Measurements from ENCODE around the gene FRG2. TPM values are rescaled to one million over a fixed set of nuclear protein-coding genes. Genes with fewer than 3 reads are reported as not detected.
"Not testable (repeated sequence)": the region's sequence is repeated elsewhere in the genome, so short reads cannot be mapped to it uniquely, and the experiment has no call there.

Gene FRG2
- total RNA-seq, 2 experiments from 2014 or later, result not detected

- Mint-ChIP-seq H3K4me1 (ENCODE audit: low read depth) (no peaks in the 10 kb centered on the region), H3K4me3 (no peak overlapping the region), H3K9me3 (peaks cover 2% of the 10 kb centered on the region), H3K27me3 (no peaks in the 10 kb centered on the region), H3K36me3 (ENCODE audit: low read depth) (no peaks in the 10 kb centered on the region), H3K27ac (no peak overlapping the region)
- H3K27ac ChIP-seq (ENCODE audit: low read depth in 1 of 2, low read length in 2 of 2), result no peak overlapping the region
- intact Hi-C loops (cut with DNase I, micrococcal nuclease), result no loop called here
- H3K27me3 ChIP-seq (ENCODE audit: control insufficient read depth in 1 of 2, insufficient read depth in 2 of 2, low read length in 2 of 2), result no peaks in the 10 kb centered on the region
- H3K4me1 ChIP-seq (ENCODE audit: insufficient read depth, low read length), result no peaks in the 10 kb centered on the region
- TF ChIP-seq, protein P1, sequence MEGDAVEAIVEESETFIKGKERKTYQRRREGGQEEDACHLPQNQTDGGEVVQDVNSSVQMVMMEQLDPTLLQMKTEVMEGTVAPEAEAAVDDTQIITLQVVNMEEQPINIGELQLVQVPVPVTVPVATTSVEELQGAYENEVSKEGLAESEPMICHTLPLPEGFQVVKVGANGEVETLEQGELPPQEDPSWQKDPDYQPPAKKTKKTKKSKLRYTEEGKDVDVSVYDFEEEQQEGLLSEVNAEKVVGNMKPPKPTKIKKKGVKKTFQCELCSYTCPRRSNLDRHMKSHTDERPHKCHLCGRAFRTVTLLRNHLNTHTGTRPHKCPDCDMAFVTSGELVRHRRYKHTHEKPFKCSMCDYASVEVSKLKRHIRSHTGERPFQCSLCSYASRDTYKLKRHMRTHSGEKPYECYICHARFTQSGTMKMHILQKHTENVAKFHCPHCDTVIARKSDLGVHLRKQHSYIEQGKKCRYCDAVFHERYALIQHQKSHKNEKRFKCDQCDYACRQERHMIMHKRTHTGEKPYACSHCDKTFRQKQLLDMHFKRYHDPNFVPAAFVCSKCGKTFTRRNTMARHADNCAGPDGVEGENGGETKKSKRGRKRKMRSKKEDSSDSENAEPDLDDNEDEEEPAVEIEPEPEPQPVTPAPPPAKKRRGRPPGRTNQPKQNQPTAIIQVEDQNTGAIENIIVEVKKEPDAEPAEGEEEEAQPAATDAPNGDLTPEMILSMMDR (IDR thresholded peaks at IDR 0.05), result no peak
- no peaks in the 10 kb centered on the region for H3K36me3 ChIP-seq (ENCODE audit: insufficient read depth, low read length)
- ChIA-PET CTCF (no interaction called here), POLR2A (no interaction called here)
- no peaks in the 10 kb centered on the region for H3K9me3 ChIP-seq (ENCODE audit: control insufficient read depth in 1 of 2, insufficient read depth in 1 of 2, low read length in 2 of 2)
- ATAC-seq (ENCODE audit: poor library complexity), result no peak
- H3K4me3 ChIP-seq (ENCODE audit: low read length), result no peak overlapping the region
- DNase-seq, result no peak
Measured at GRCh38 chr4:189981970-189982369, 45.1 kb downstream of the FRG2 start.

DNA sequence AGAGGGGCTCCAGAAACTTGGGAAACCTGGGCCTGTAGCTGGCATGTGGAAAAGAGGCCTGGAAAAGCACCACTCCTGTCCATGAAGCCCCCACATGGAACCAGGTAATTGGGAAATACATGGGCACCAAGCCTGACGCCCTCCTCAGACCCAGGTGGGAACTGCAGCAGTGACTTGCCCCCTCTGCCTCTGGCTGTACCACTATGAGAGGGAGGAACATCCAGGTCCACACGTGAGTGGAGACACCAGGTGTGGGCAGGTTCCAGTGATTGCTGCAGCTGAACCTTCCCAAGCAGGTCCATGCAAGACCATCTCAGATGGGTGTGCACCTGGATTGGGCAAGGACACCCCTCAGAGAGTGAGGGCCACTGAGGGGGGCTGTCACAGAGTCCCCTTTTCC is 46.8 kb downstream of the FRG2 start:
- POLR2A ChIA-PET; H3K4me3 ChIP-seq (ENCODE audit: low read length); CTCF ChIA-PET; ATAC-seq (ENCODE audit: poor library complexity); intact Hi-C loops (cut with DNase I, micrococcal nuclease); H3K27me3 ChIP-seq (ENCODE audit: control insufficient read depth in 1 of 2, insufficient read depth in 2 of 2, low read length in 2 of 2); H3K27ac Mint-ChIP-seq; H3K4me3 Mint-ChIP-seq; H3K36me3 ChIP-seq (ENCODE audit: insufficient read depth, low read length); H3K4me1 ChIP-seq (ENCODE audit: insufficient read depth, low read length); DNase-seq; H3K9me3 ChIP-seq (ENCODE audit: control insufficient read depth in 1 of 2, insufficient read depth in 1 of 2, low read length in 2 of 2); H3K4me1 Mint-ChIP-seq (ENCODE audit: low read depth); H3K36me3 Mint-ChIP-seq (ENCODE audit: low read depth); H3K27me3 Mint-ChIP-seq; H3K27ac ChIP-seq (ENCODE audit: low read depth in 1 of 2, low read length in 2 of 2); H3K9me3 Mint-ChIP-seq: not testable (repeated sequence)

GRCh38 chr4:189979196-189980047 is 47.6 kb downstream of the FRG2 start:
- no peaks in the 10 kb centered on the region for H3K9me3 ChIP-seq (ENCODE audit: control insufficient read depth in 1 of 2, insufficient read depth in 1 of 2, low read length in 2 of 2)
- no peak overlapping the region for H3K27ac ChIP-seq (ENCODE audit: low read depth in 1 of 2, low read length in 2 of 2)
- intact Hi-C loops (cut with DNase I, micrococcal nuclease), result no loop called here
- Mint-ChIP-seq H3K4me3 (no peak overlapping the region), H3K27ac (no peak overlapping the region), H3K36me3 (ENCODE audit: low read depth) (no peaks in the 10 kb centered on the region), H3K27me3 (peaks cover 4% of the 10 kb centered on the region), H3K9me3 (peaks cover 2% of the 10 kb centered on the region), H3K4me1 (ENCODE audit: low read depth) (no peaks in the 10 kb centered on the region)
- TF ChIP-seq, protein P1 (IDR thresholded peaks at IDR 0.05), result no peak
- H3K27me3 ChIP-seq (ENCODE audit: control insufficient read depth in 1 of 2, insufficient read depth in 2 of 2, low read length in 2 of 2), result no peaks in the 10 kb centered on the region
- ATAC-seq (ENCODE audit: poor library complexity) (no peak), DNase-seq (no peak)
- CTCF ChIA-PET, result no interaction called here
- no peaks in the 10 kb centered on the region for H3K4me1 ChIP-seq (ENCODE audit: insufficient read depth, low read length)
- H3K36me3 ChIP-seq (ENCODE audit: insufficient read depth, low read length), result no peaks in the 10 kb centered on the region
- no peak overlapping the region for H3K4me3 ChIP-seq (ENCODE audit: low read length)
- POLR2A ChIA-PET, result no interaction called here

Other genes starting within 250 kb of the FRG2 start
- 10 to 100 TPM; 48.7 to 49.0 TPM for gene FRG1, start 86.4 kb downstream of the FRG2 start, total RNA-seq
- gene DBET, start 37.2 kb upstream of the FRG2 start, total RNA-seq, result not detected
- gene DUX4, start 146.5 kb upstream of the FRG2 start, total RNA-seq, result not detected

All from CD4-positive, alpha-beta T cell (primary cell).